SK-N-SH (cell line): ENCODE data around the gene PTGDR2. TPM values are rescaled to one million over a fixed set of nuclear protein-coding genes. Genes with fewer than 3 reads are reported as not detected.

Source experiments
- CTCF ChIA-PET: fragments of 300-600, 350-600 bp; formaldehyde crosslinking; extraction: SDS; loops from one replicate; lab custom pipeline; 2021; lab: Yijun Ruan, JAX
- POLR2A ChIA-PET: fragments of 350-600 bp; sonication (Branson Sonifier 250); formaldehyde crosslinking; extraction: SDS; loops from one replicate; lab custom pipeline; 2020; ENCODE audit warnings: antibody characterized with exemption, inconsistent platforms; lab: Yijun Ruan, JAX
- DNase-seq: peaks from one replicate; pipeline ENCODE4 v3.0.0; 2012
- H2AFZ ChIP-seq: fragments of 200-600 bp; sonication (generic); 2 replicates; pipeline ENCODE4 v1.8.1; 2016; ENCODE audit warnings: antibody characterized with exemption, mild to moderate bottlenecking, low read depth
- H3F3A ChIP-seq: fragments of 200-600 bp; sonication (generic); replicated peaks from 2 replicates; pipeline ENCODE3; 2016; ENCODE audit warnings: antibody characterized with exemption, mild to moderate bottlenecking; ENCODE audit not compliant: insufficient read depth
- H3K27ac ChIP-seq, 2 experiments: fragments of 200-500 bp in 1 of 2; fragments of 200-600 bp in 1 of 2; sonication (Bioruptor generic) in 1 of 2; sonication (generic), shearing (Covaris generic) in 1 of 2; 2 replicates each; pipeline versions ENCODE4 v1.5.1 to v1.6.1; 2014 to 2016; ENCODE audit warnings: low read depth in 2 of 2, inconsistent platforms in 1 of 2, low read length in 1 of 2, mild to moderate bottlenecking in 1 of 2, mixed read lengths in 1 of 2
- H3K27me3 ChIP-seq: fragments of 200-600 bp; sonication (generic), shearing (Covaris generic); 2 replicates; pipeline ENCODE4 v1.6.1; 2016; ENCODE audit warnings: mixed run types; ENCODE audit not compliant: insufficient read depth
- H3K36me3 ChIP-seq, 2 experiments: fragments of 200-500 bp in 1 of 2; fragments of 200-600 bp in 1 of 2; sonication (Bioruptor generic) in 1 of 2; sonication (generic) in 1 of 2; replicated peaks in 1 of 2; 2 replicates each; pipeline versions ENCODE3 to v1.5.1; 2014 to 2016; ENCODE audit warnings: low read length in 1 of 2, mild to moderate bottlenecking in 1 of 2; ENCODE audit not compliant: insufficient read depth in 2 of 2, control insufficient read depth in 1 of 2
- H3K4me1 ChIP-seq, 2 experiments: fragments of 200-500 bp in 1 of 2; fragments of 200-600 bp in 1 of 2; sonication (Bioruptor generic) in 1 of 2; sonication (generic), shearing (Covaris generic) in 1 of 2; 2 replicates each; pipeline versions ENCODE4 v1.5.1 to v1.6.1; 2014 to 2016; ENCODE audit warnings: low read depth in 1 of 2, low read length in 1 of 2, mixed run types in 1 of 2; ENCODE audit not compliant: insufficient read depth in 2 of 2, control insufficient read depth in 1 of 2
- H3K4me2 ChIP-seq: fragments of 200-600 bp; sonication (generic), shearing (Covaris generic); 2 replicates; pipeline ENCODE4 v1.6.1; 2017; ENCODE audit warnings: mixed run types
- H3K4me3 ChIP-seq, 2 experiments: fragments of 200-500 bp in 1 of 2; fragments of 200-600 bp in 1 of 2; sonication (Bioruptor generic) in 1 of 2; sonication (generic), shearing (Covaris generic) in 1 of 2; 2 replicates each; pipeline versions ENCODE4 v1.5.1 to v1.8.1; 2014 to 2016; ENCODE audit warnings: low read depth in 2 of 2, inconsistent platforms in 1 of 2, low read length in 1 of 2, mild to moderate bottlenecking in 1 of 2, mixed read lengths in 1 of 2, moderate library complexity in 1 of 2
- H3K79me2 ChIP-seq: fragments of 200-600 bp; sonication (generic); 2 replicates; pipeline ENCODE4 v1.8.1; 2017; ENCODE audit warnings: mild to moderate bottlenecking; ENCODE audit not compliant: insufficient read depth
- H3K9ac ChIP-seq: fragments of 200-600 bp; sonication (generic); 2 replicates; pipeline ENCODE4 v1.6.1; 2017; ENCODE audit warnings: mixed run types
- H3K9me2 ChIP-seq: fragments of 200-600 bp; sonication (generic); 2 replicates; pipeline ENCODE4 v1.6.1; 2017; ENCODE audit warnings: mixed run types
- H3K9me3 ChIP-seq: fragments of 200-600 bp; sonication (generic); 2 replicates; pipeline ENCODE4 v1.6.1; 2017; ENCODE audit warnings: mixed run types, mild to moderate bottlenecking, moderate library complexity
- H4K20me1 ChIP-seq: fragments of 200-600 bp; sonication (generic); 2 replicates; pipeline ENCODE4 v1.6.1; 2017; ENCODE audit warnings: mild to moderate bottlenecking, mixed run types; ENCODE audit not compliant: insufficient read depth
- CTCF ChIP-seq: fragments of 200-600 bp; sonication (generic); IDR thresholded peaks from 2 replicates; pipeline ENCODE4 v1.6.1; 2017; ENCODE audit warnings: antibody characterized with exemption, mild to moderate bottlenecking, moderate library complexity
- EP300 ChIP-seq, 2 experiments: IDR thresholded peaks; 2 replicates each; pipeline versions ENCODE4 v1.4.0 to v1.6.1; 2012; ENCODE audit warnings: borderline replicate concordance in 1 of 2, low read depth in 1 of 2, low read length in 1 of 2
- EZH2phosphoT487 ChIP-seq: fragments of 200-600 bp; sonication (generic); IDR thresholded peaks from 2 replicates; pipeline ENCODE4 v1.6.1; 2017; ENCODE audit warnings: low read depth, mixed run types, mild to moderate bottlenecking, antibody characterized with exemption, moderate library complexity, borderline replicate concordance
- FOXM1 ChIP-seq: IDR thresholded peaks from 2 replicates; pipeline ENCODE4 v1.4.0; 2012; ENCODE audit warnings: low read depth, mild to moderate bottlenecking
- GABPA ChIP-seq: IDR thresholded peaks from 2 replicates; pipeline ENCODE4 v1.4.0; 2012; ENCODE audit warnings: low read depth, mild to moderate bottlenecking
- IRF3 ChIP-seq: fragments of 150-350 bp; IDR thresholded peaks from 2 replicates; pipeline ENCODE4 v1.6.1; 2016; ENCODE audit warnings: mild to moderate bottlenecking, low read depth, low read length
- MEF2A ChIP-seq: IDR thresholded peaks from 2 replicates; pipeline ENCODE4 v1.4.0; 2012; ENCODE audit warnings: low read depth, borderline replicate concordance
- MXI1 ChIP-seq: IDR thresholded peaks from 2 replicates; pipeline ENCODE4 v1.6.1; 2012; ENCODE audit warnings: mild to moderate bottlenecking, low read depth, low read length, improper control_type of control experiment
- NFIC ChIP-seq: IDR thresholded peaks from 2 replicates; pipeline ENCODE4 v1.4.0; 2012; ENCODE audit warnings: borderline replicate concordance
- NRF1 ChIP-seq: IDR thresholded peaks from 2 replicates; pipeline ENCODE4 v1.6.1; 2012; ENCODE audit warnings: low read depth, mild to moderate bottlenecking, low read length
- POLR2AphosphoS5 ChIP-seq: IDR thresholded peaks from 2 replicates; pipeline ENCODE4 v1.6.1; 2012; ENCODE audit warnings: low read depth, low read length
- RAD21 ChIP-seq: IDR thresholded peaks from 2 replicates; pipeline ENCODE4 v1.6.1; 2012; ENCODE audit warnings: mild to moderate bottlenecking, low read length
- RFX5 ChIP-seq: IDR thresholded peaks from 2 replicates; pipeline ENCODE4 v1.6.1; 2012; ENCODE audit warnings: mild to moderate bottlenecking, improper control_type of control experiment, low read length
- RXRA ChIP-seq: IDR thresholded peaks from 2 replicates; pipeline ENCODE4 v1.4.0; 2012; ENCODE audit warnings: low read depth, mild to moderate bottlenecking, borderline replicate concordance
- SIN3A ChIP-seq: IDR thresholded peaks from 2 replicates; pipeline ENCODE4 v1.6.1; 2012; ENCODE audit warnings: low read depth, mild to moderate bottlenecking, low read length, moderate library complexity, borderline replicate concordance
- SMC3 ChIP-seq: IDR thresholded peaks from 2 replicates; pipeline ENCODE4 v1.6.1; 2012; ENCODE audit warnings: low read depth, low read length, improper control_type of control experiment
- TCF12 ChIP-seq: IDR thresholded peaks from 2 replicates; pipeline ENCODE4 v1.4.0; 2012
- USF2 ChIP-seq: fragments of 150-350 bp; IDR thresholded peaks from 2 replicates; pipeline ENCODE4 v1.6.1; 2017; ENCODE audit warnings: antibody characterized with exemption, low read length, low read depth, borderline replicate concordance
- ZBTB33 ChIP-seq: IDR thresholded peaks from 2 replicates; pipeline ENCODE4 v1.4.0; 2012; ENCODE audit warnings: low read depth, borderline replicate concordance
- WGBS: methylation state at CpG from one replicate; pipeline ENCODE4 v1.1.6; 2017; ENCODE audit warnings: low lambda C conversion rate; 5-methylcytosine and 5-hydroxymethylcytosine counted together
- polyA plus RNA-seq, 3 experiments: library from polyadenylated mRNA; depleted of rRNA; stranded (reverse); fragments of >200 nt; gene quantifications; 2 replicates each; pipeline ENCODE4 v1.2.3, GENCODE V29; 2012

PTGDR2 gene
- polyA plus RNA-seq, 1 of the 3 experiments (the other 2 are of a cell fraction) = 0.02 TPM

- TF ChIP-seq USF2 (no peak), SIN3A (peak; percentile 100), TCF12 (peak; percentile 35; the same call in 1 of the 2 replicates), NRF1 (peak; percentile 83), SMC3 (no peak), RAD21 (no peak), RXRA (no peak), EP300 (IDR thresholded peaks at IDR 0.05; ENCODE audit: borderline replicate concordance in 1 of 2, low read depth in 1 of 2, low read length in 1 of 2) (0 out of 4 replicates have a peak, but pooled peaks of 1 of the 2 experiments have one; percentile 14), MEF2A (no peak), MXI1 (peak; percentile 100), GABPA (peak; percentile 49), IRF3 (no peak), RFX5 (no peak)
- TF ChIP-seq, all 33 proteins: peak for 16
Measured at GRCh38 chr11:60841797-60842667, 13.7 kb downstream of the PTGDR2 start, which contains the start of gene CCDC86 (continued).

GRCh38 chr11:60840470-60841430 is 15.0 kb downstream of the PTGDR2 start:
- Histone ChIP-seq H3K9ac (no peak overlapping the region), H2AFZ (0 out of 2 replicates have a peak overlapping the region, but pooled peaks have one; percentile 68), H3K4me2 (no peak overlapping the region), H3K27ac (peak overlapping the region in 1 of 2 experiments; percentile 66; a peak in 1 of 4 replicates), H3K9me3 (no peaks in the 10 kb centered on the region), H3K4me1 (peaks cover 0 to 34% of the 10 kb centered on the region in 2 experiments; a peak in 3 of 4 replicates), H3K79me2 (peaks cover 37% of the 10 kb centered on the region), H4K20me1 (no peaks in the 10 kb centered on the region; the same call in 1 of the 2 replicates), H3K4me3 (no peak overlapping the region), H3F3A (no peaks in the 10 kb centered on the region), H3K27me3 (no peaks in the 10 kb centered on the region), H3K9me2 (no peaks in the 10 kb centered on the region), H3K36me3 (peaks cover 0 to 1% of the 10 kb centered on the region in 2 experiments)
- ChIA-PET CTCF (interaction anchor here (0.8 to 23.7 kb wide), 3 partner anchors 8 to 55 kb away, joined by 4 to 550 read pairs (median 16); partner anchors contain the start of gene PRPF19), POLR2A (no interaction called here)
- WGBS = 89% methylated on average over 13 of the region's 14 CpGs
- no peak for DNase-seq
- TF ChIP-seq TCF12 = no peak
- no peak for TF ChIP-seq CTCF
- TF ChIP-seq EZH2phosphoT487 = no peak
- no peak for TF ChIP-seq SIN3A
- no peak for TF ChIP-seq USF2
- no peak for TF ChIP-seq POLR2AphosphoS5
- no peak for TF ChIP-seq MEF2A
- no peak for TF ChIP-seq ZBTB33
- no peak for TF ChIP-seq NFIC
- no peak for TF ChIP-seq MXI1
- no peak for TF ChIP-seq RAD21
- TF ChIP-seq FOXM1 = no peak
